GM19351 (cell line): Measurements from ENCODE around the gene ACVRL1.

ENCODE experiments used
- ATAC-seq: cut with Tn5 transposase; IDR thresholded peaks from one replicate; pipeline ENCODE4 v1.9.1; 2021; ENCODE audit warnings: mild to moderate bottlenecking, moderate library complexity; ENCODE audit not compliant: unreplicated experiment

ACVRL1 gene

DNA sequence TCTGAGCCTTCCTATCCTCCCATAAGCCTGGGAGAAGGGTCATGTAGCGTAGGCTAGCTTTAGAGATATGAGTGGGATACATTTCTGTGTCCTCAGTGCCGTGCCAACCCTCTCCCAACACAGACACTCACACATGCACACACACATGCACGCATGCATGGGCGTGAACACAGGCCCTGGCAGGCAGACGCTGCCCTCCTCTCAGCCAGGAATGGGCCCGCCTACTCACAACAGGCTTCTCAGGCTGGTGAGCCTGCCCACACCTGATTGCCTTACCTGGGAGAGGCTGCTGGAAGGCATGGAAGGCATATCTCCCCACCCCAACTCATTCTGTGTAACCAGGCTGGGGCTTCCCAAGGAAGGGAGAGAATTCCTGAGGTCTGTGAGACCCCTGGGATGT, 31.4 kb downstream of the ACVRL1 start:
- ATAC-seq: no peak

DNA sequence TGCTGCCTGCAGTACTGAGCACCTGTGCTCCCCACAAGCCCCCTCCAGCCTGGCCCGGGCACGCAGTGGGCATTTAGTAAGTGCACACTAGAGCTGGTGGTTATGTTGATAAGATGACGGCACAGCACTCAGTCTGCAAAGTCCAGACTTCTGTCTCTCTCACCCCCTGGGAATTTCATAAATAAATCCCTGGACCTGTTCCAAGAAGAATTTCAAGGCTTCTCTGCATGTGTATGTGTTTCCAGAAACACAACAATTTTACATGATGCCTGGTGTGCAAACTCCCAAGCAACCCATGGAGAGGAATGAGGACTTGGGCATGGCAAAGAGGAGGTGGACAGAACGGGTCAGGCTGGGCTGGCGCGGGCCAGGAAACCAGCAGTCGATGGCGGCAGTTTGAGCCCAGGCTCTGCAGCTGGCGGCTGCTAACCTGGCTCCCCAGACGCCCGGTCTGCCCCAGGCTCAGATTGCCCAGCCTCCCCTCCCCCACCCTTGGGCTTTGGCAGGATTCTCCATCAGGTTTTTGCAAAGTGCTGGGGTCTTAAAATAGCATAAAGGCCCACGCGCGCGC, 33.8 kb downstream of the ACVRL1 start:
- no peak for ATAC-seq

DNA sequence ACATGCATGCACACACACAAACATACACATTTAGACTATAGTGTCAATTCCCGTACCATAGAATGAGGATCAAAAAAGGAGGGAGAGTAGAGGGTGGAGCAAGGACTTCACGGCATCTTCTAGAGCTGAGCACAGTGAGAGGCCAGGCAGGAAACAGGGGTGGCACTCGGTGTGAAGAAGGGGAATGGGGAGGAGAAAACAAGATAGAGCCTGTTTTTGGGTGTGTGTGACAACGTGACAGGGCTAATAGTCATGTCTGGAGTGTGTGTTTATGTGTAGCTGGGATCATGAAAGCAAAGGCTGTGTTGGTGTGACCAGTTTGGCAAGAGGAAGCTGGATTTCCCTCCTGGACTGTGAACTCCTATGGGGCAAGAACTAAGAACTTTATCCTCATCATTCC, 34.3 kb downstream of the ACVRL1 start:
- no peak for ATAC-seq

DNA sequence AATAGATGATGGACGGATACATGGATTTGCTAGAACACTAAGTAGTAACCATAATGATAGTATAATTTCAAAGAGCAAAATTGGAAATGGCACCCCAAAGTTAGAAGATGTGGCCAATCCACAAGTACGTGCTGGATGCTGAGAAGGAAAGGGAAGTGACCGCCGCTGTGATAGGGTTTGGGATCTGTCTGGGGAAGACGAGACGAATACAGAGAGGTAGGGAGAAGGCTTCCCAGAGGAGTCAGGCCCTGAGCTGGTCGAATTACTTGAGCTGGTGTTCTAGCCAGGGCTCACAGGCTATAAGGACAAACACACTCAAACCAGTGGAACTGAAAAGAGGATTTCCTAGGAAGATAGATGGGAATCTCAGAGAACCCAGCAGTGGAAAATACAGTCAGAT, 34.8 kb downstream of the ACVRL1 start:
- no peak for ATAC-seq

DNA sequence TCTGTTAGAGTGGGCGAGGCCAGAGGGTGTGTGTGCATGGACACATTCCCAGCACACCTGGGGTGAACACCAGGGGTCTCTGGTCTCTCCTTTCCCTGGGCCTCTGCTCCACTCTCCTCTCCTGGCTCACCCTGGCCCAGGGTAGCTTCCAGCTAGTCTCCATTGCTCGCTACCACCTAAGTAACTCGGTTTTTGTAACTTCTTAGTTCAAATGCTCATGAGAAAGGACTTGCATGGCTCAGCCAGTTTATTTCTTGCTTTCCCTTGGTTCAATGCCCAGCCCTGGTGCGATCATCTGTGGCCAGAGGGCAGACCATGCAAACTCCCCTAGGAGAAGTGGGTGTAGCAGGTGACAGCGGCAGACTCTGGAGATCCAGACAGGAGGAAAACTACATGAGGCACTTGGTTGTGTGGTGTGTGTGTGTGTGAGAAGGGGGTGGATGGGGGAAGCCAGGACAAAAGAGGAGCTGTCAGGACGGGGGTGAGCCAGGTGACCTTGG, 35.2 kb downstream of the ACVRL1 start:
- ATAC-seq: no peak

DNA sequence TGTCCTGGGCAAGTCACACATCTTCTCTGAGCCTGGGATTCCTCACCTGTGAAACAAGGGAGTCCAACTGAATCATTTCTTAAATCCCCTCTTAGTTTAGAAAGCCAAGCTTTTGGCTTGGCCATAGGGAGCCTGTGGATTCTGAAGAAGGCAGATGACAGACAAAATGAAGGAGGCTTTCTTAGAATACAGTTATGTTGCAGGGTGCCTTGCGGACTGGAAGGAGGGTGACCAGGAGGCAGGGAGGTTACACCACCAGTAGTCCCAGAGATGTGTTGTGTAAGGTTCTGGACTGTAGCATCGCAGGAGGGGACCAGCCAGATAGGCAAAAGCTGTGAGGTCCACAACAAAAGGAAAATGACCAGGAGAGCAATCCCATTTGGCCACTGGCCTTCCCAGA, 36.0 kb downstream of the ACVRL1 start:
- no peak for ATAC-seq

DNA sequence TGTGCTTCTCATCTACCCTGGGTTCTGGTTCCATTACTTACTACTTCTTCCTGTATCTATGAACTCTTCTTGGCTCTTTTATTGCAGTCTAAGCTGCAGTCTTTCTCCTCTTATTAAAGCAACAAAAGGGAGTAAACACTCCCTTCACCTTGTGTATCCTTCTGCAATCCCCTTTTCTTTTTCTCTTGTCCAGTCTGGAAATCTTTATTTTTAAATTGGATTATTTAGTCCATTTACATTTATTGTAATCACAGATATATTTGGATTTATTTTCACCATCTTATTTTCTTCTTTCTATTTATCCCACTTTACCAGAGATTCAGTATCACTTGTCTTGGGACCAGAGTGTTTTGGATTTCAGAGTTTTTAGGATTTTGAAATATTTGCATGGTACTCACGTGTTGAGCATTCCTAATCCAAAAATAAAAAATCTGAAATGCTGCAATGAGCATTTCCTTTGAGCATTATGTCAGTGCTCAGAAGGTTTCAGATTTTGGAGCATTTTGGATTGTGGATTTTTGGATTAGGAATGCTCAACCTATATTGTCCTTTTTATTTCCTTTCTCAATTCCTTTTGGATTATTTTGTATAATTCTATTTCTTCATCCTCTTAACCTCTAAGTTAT, 37.4 kb downstream of the ACVRL1 start:
- ATAC-seq: no peak

DNA sequence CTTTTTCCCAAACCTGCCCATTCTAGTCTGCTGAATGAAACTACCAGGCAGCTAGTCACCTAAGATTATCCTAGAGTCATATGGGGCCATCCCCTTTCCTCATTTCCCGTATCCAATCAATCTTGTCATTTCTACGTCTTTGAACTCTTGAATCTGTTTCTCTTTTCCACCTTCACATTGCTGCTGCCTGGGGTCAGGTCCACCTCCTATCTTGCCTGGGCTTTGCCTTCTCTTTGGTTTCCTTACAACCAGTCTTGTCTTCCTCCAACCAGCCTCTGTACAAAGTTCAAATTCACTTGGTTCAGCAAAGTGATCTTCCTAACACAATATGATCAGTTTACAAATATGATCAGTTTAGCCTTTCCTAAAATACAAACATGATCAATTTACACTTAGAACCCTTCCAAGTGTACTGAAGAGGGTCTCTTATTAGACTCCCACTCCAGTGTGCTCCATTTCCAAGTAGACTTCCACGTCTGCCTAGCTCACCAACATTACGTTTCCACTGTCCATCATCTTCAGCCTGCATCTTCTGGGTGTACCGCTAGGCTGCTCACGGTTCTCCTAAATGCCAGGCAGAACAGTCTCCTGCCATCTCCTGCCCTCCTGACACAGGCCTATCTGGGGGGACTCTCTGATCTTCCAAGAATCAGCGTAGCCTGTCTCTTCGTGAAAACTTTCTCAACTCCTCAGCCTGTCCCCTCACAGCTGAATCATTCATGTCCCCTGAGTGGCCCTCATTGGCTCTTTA, 40.1 kb downstream of the ACVRL1 start:
- no peak for ATAC-seq

DNA sequence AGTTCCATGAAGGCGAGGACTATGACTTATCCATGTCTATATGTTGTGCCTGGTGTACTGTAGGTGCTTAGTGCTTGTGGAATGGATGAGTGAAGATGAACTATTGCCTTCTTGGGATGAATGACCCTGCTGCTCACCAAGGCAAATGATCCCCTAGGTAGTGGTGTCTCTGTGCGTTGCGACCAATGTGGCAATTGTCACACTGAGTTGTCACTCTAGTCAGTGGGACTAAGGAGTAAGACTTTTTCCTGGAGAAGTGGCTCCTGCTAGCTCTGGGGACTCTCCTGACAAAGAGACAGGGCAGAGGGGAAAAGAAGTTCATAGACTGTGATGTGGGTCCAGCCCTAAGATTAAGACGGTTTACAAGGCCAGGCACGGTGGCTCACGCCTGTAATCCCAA, 40.8 kb downstream of the ACVRL1 start:
- no peak for ATAC-seq

DNA sequence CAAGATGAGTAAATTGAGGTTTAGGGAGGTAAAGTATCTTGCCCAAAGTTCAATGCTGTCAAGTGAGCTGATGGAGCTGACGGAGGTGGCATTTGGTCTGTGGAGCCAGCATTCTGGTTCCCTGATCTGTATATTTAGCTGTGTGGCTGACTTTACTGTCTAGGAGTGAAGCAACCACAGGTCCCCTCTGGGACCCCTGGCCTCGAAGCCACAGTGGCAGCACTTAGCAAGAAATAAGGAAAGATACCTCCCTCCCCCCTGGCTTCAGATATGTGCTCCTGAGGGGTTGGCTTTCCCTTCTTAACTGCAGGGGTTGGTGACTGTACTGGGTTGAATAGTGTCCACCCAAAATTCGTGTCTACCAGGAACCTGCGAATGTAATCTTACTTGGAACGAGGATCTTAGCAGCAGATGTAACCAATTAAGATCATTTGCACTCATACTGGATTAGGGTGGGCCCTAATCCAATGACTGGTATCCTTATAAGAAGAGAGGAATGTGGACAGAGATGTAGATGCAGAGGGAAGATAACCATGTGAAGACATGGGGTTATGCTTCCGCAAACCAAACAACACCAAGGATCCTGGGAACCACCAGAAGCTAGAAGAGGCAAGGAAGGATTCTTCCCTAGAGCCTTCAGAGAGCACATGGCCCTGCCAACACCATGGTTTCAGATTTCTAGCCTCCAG, 42.2 kb downstream of the ACVRL1 start:
- ATAC-seq: no peak

DNA sequence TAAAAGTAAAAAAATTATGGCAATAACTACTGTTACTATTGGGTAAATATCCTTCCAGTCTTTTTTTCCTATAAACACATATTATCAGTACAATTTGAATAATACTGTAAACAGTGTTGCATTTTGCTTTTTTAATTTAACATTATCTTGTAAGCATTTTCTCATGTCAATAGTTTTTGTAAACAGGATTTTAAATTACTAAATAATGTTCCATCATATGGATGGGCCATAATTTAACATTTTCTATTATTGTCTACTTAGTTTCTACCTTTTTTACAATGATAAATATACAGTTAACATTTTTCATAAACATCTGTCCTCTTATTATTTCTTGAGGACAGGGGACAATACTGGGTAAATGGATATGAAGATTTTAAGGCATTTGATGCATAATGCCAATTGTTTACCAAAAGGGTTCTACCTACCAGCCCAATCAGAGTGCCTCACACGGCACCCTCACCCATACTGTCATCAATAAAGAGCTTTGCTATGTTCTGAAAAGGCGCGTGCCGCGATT, 43.4 kb downstream of the ACVRL1 start:
- ATAC-seq: no peak

DNA sequence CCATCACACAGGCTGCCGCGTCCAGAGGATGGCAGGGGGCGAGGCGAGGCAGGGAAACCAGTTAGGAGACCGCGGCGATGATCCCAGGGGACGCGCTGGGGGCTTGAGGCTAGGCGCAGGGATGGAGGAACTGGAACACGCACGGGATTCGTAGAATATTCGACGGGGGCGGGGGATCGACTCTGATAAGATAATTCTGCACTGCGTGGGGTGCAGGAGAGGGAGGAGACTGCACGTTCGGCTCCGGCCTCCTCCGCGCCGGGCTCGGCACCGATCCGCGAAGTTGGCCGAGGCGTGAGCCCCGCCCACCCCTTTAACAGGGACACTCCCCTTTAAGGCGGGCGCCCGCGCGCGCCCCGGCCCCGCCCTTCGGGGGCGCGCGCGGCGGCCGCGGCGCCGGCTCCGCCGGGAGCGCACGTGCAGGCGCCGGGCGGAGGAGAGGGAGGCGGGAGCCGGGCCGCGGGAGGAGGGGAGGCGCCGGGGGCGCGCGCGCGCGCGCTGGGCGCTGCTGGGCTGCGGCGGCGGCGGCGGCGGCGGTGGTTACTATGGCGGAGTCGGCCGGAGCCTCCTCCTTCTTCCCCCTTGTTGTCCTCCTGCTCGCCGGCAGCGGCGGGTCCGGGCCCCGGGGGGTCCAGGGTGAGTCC, 44.0 kb downstream of the ACVRL1 start, which contains the start of gene ACVR1B:
ACVR1B (plus strand) TSS at position 501 of the 644 bp plus-strand sequence; CDS start at position 546, 45 bp downstream.
- ATAC-seq: peak; percentile 96

DNA sequence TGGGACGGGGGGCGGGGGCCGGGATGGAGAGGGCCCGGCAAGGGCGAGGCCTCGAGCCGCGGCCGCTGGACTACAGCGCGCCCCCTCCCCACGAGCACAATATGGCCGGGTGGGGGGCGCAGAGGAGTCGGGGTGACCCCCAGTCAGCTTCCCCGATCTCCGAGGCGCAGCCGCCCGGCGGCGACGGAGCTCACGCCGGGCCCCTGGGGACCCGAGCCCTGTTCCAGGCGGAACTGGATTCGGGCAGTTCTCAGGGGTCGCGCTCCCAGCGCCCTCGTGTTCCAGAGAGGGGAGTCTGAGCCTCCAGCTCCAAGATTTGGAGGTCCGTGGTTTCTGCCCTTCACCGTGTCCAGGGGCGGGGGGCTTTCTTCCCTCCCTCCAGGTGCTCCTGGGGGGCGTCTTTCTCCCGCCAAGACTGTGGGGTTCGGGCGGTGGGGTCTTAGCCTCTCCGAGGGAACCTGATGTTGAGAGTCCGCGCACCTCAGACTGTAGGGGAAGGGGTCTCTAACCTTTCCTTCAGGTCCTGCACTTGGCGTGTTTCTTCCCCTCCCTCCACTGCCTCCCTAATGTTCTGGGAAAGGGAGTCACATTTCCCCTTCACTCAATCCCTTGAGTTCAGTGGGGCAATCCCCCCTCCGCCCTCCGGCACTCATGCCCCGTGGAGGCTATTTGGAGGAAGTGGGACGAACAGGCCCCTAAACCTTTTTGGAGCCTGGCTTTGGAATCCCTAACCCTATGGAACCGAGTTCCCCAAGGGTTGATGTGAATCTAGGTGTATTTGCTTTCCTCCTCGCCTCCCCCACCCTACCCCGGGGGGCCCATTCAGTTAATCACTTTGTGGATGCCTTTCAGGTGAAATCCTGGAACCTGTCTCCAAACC, 44.8 kb downstream of the ACVRL1 start:
- no peak for ATAC-seq

DNA sequence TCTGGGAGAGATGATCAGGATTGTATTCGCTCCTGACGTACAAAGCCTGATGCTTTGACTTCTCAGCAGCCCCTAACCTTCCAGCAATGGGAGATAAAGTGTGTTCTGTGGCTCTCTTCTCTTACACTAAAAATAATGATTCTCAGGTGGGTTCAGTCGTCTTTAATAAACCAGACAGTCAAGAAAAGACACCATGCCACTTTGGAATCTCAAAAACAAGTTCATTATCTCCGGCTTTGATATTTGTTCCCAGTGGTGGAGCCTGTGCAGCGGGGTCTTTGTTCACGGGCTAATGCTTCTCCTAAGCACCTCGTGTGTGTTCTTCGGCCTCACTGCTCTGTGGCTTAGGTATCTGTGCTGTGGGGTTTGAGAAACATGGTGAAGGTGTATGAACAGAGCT, 45.8 kb downstream of the ACVRL1 start:
- no peak for ATAC-seq

DNA sequence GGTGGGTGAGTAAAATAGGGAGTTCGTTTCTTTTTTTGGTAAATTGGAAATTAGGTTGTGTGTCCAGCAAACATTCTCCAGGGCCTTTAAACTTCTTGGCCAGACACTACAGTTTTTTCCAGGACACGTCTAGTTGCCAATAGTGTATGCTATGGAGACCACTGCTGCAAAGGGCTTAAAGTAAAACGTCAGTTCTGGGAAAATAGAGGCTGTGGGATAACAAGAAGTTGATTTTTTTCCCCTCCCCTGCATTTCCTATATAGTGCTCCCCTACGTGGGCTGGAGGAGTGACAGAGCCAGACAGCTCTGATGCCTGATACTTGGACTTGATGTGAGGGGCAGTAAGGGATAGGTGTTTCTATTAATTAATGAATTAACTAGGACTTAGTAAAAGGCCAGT, 46.6 kb downstream of the ACVRL1 start:
- ATAC-seq: no peak

DNA sequence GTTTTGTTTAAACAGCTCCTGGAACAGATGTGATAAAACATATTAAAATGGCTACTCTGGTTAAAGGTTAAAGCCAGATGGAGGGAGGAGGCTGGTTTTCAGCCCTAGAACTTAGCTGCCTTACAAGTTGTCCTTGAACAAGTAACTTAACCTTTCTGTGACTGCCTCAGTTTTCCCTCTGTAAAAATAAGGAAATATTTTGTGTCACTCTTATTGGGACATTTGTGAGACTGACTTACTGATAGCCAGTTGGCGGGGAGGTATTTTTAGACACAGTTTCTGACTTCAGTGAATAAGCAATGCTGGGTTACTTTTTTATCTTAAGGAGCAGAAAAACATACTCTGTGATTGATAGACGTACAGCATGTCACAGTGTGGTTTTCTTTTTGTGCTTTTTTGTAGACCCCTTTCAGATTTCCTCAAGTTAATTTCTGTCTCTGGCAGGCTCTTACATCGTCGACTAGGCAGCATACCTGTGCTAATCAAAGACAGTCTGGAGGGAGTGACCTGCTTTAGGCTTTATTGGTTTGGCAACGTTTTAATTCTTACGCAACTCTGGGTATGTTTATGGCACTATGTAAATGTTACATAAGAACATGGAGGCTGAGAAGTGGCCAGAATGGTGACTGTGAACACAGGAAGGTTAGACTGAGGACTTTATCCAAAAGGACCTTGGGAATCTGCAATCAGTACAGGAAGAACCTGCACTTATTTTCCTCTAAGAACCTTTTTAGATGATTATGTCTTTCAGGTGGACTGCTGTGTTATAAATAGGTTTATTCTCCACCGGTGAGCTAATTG, 47.5 kb downstream of the ACVRL1 start:
- ATAC-seq: no peak

DNA sequence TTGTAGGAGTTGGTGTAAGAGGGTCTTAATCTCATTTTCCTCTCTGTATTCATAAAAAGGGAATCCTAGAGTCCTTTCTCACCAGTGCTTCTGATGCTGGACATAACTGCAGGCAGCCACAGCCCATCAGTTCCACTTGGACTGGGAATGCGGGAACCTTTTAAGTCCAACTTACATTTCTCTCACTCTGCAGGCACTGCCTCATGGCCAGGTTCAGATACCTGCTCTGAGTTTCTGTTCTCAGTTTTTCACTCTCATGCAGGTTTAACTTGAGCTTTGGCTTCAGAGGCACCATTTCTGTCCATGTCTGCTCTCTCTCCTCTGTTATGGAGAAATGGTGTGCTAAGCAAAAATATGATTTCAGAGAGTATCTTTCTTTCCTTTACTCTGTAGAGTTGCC, 48.4 kb downstream of the ACVRL1 start:
- no peak for ATAC-seq

DNA sequence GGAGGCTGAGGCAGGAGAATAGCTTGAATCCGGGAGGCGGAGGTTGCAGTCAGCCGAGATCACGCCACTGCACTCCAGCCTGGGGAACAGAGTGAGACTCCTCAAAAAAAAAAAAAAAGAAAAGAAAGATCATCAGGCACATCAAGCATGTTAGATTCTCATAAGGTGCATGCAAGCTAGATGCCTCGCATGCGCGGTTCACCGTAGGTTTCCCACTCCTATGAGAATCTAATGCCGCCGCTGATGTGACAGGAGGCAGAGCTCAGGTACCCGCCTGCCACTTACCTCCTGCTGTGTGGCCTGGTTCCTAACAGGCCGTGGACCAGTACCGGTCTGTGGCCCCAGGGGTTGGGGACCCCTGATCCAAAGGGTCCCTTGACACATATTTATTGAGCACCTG, 51.2 kb downstream of the ACVRL1 start:
- no peak for ATAC-seq

DNA sequence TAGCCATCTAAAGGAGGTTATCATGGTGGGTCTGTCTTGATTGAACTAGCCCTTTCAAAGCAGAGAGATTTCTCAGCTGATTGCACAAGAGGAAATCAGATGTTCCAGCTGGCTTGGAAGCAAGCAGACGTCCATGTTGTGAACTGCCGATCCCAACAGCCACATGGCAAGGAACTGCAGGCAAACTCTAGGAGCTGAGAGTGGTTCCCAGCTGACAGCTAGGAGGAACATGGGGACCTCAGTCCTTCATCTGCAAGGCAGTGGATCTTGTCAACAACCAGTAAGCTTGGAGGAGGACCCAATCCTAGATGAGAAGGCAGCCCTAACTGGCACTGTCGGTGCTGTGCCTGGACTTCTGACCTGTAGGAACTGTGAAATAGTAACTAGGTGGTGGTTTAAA, 51.9 kb downstream of the ACVRL1 start:
- ATAC-seq: no peak
